PC-9 (cell line): ENCODE measurements around the gene EYS. TPM values are rescaled to one million over a fixed set of nuclear protein-coding genes. Genes with fewer than 3 reads are reported as not detected.

Experiments
- BruUV-seq: library from RNA; stranded (reverse); fragments of 400-500 nt; replicated peaks from 2 replicates; lab custom pipeline; 2021; lab: Mats Ljungman, UMichigan
- CTCF ChIA-PET: fragments of 300-600 bp; sonication (Branson Sonifier 250); formaldehyde crosslinking; loops from one replicate; lab custom pipeline; 2022; ENCODE audit warnings: antibody characterized with exemption; lab: Charles Lee
- POLR2A ChIA-PET: fragments of 300-600 bp; sonication (Branson Sonifier 250); formaldehyde crosslinking; loops from one replicate; lab custom pipeline; 2022; ENCODE audit warnings: antibody characterized with exemption; ENCODE audit not compliant: unreplicated experiment; lab: Charles Lee
- DNase-seq, 2 experiments: peaks; one replicate each; pipeline versions ENCODE4 v3.0.0 to v3.0.0-alpha.2; 2015 to 2022; ENCODE audit warnings: mixed read lengths in 1 of 2
- H2AFZ ChIP-seq: fragments of 200-600 bp; sonication (generic); 2 replicates; pipeline ENCODE4 v1.8.1; 2017; ENCODE audit warnings: antibody characterized with exemption
- H3F3A ChIP-seq: fragments of 200-600 bp; sonication (generic); 2 replicates; pipeline ENCODE4 v1.8.1; 2017; ENCODE audit warnings: antibody characterized with exemption, mild to moderate bottlenecking, low read depth; ENCODE audit not compliant: insufficient read depth
- H3K27ac ChIP-seq: fragments of 200-600 bp; sonication (generic); 2 replicates; pipeline ENCODE4 v1.6.1; 2016; ENCODE audit warnings: mixed run types
- H3K27me3 ChIP-seq: fragments of 200-600 bp; sonication (generic); 2 replicates; pipeline ENCODE4 v1.6.1; 2016; ENCODE audit warnings: low read depth, mixed run types; ENCODE audit not compliant: insufficient read depth
- H3K36me3 ChIP-seq: fragments of 200-600 bp; sonication (generic); 2 replicates; pipeline ENCODE4 v1.6.1; 2016; ENCODE audit warnings: low read depth, mixed run types
- H3K4me1 ChIP-seq: fragments of 200-600 bp; sonication (generic); replicated peaks from 2 replicates; pipeline ENCODE4 v1.6.1; 2016; ENCODE audit warnings: mixed run types; ENCODE audit not compliant: insufficient read depth
- H3K4me2 ChIP-seq: fragments of 200-600 bp; sonication (generic); 2 replicates; pipeline ENCODE4 v1.6.1; 2017; ENCODE audit warnings: mixed run types
- H3K4me3 ChIP-seq: fragments of 200-600 bp; sonication (generic); 2 replicates; pipeline ENCODE4 v1.6.1; 2016; ENCODE audit warnings: mixed run types
- H3K79me2 ChIP-seq: fragments of 200-600 bp; sonication (generic); 2 replicates; pipeline ENCODE4 v1.6.1; 2017; ENCODE audit warnings: low read depth, mixed run types
- H3K9me2 ChIP-seq: fragments of 200-600 bp; sonication (generic); 2 replicates; pipeline ENCODE4 v1.8.1; 2017; ENCODE audit warnings: mild to moderate bottlenecking; ENCODE audit not compliant: insufficient read depth
- H3K9me3 ChIP-seq: fragments of 200-600 bp; sonication (generic); 2 replicates; pipeline ENCODE4 v1.8.1; 2016; ENCODE audit warnings: low read depth; ENCODE audit not compliant: insufficient read depth
- H4K20me1 ChIP-seq: fragments of 200-600 bp; sonication (generic); 2 replicates; pipeline ENCODE4 v1.8.1; 2017; ENCODE audit not compliant: insufficient read depth
- EZH2 ChIP-seq: fragments of 200-600 bp; sonication (generic); IDR thresholded peaks from 2 replicates; pipeline ENCODE4 v1.8.0; 2017; ENCODE audit warnings: antibody characterized with exemption, low read depth
- intact Hi-C: fragments of 100-400 bp; cut with micrococcal nuclease; formaldehyde crosslinking; loops from one replicate; pipeline ENCODE4 v1.10.0; 2022; ENCODE audit not compliant: unreplicated experiment
- total RNA-seq: library from RNA; stranded (reverse); gene quantifications from 2 replicates; pipeline ENCODE4 v1.2.3, GENCODE V29; 2021
- TF ChIP-seq, protein P1 (sequence below): fragments of 200-600 bp; sonication (generic); conservative IDR thresholded peaks from 2 replicates; pipeline ENCODE4 v1.6.1; 2017; ENCODE audit warnings: mixed run types, antibody characterized with exemption, mild to moderate bottlenecking, moderate library complexity

Gene EYS
- total RNA-seq, 1 experiment from 2014 or later, result not detected

DNA sequence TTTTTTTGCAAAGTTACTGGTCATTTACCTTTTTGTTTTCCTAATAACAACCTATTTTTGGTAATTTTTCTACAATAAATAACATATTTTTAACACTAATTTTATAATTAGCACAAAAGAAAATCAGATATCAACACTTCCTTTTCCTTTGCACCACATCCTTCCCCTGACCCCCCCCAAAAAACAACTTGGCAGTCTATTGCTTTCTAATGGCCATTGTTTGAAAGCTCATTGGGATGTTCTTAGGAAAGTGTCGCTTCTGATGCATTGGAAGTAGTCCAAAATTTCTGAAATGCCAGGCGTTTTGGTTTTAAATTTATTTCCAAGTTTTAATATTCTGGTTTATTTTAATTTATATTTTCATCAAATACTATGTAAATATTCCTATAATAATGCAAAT is 407.8 kb downstream of the EYS start:
- BruUV-seq, result no TSS peak
- Histone ChIP-seq H3K27ac (no peak overlapping the region), H3K4me3 (no peak overlapping the region), H3F3A (no peaks in the 10 kb centered on the region), H3K9me2 (no peaks in the 10 kb centered on the region), H3K79me2 (no peaks in the 10 kb centered on the region), H3K9me3 (no peaks in the 10 kb centered on the region), H3K36me3 (no peaks in the 10 kb centered on the region), H3K4me2 (no peak overlapping the region), H2AFZ (no peak overlapping the region), H3K4me1 (no peaks in the 10 kb centered on the region), H4K20me1 (no peaks in the 10 kb centered on the region), H3K27me3 (no peaks in the 10 kb centered on the region)
- TF ChIP-seq EZH2, result no peak
- TF ChIP-seq, protein P1, sequence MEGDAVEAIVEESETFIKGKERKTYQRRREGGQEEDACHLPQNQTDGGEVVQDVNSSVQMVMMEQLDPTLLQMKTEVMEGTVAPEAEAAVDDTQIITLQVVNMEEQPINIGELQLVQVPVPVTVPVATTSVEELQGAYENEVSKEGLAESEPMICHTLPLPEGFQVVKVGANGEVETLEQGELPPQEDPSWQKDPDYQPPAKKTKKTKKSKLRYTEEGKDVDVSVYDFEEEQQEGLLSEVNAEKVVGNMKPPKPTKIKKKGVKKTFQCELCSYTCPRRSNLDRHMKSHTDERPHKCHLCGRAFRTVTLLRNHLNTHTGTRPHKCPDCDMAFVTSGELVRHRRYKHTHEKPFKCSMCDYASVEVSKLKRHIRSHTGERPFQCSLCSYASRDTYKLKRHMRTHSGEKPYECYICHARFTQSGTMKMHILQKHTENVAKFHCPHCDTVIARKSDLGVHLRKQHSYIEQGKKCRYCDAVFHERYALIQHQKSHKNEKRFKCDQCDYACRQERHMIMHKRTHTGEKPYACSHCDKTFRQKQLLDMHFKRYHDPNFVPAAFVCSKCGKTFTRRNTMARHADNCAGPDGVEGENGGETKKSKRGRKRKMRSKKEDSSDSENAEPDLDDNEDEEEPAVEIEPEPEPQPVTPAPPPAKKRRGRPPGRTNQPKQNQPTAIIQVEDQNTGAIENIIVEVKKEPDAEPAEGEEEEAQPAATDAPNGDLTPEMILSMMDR, result no peak
- no peak for DNase-seq
- POLR2A ChIA-PET, result no interaction called here
- CTCF ChIA-PET, result no interaction called here
- intact Hi-C loops, result no loop called here

DNA sequence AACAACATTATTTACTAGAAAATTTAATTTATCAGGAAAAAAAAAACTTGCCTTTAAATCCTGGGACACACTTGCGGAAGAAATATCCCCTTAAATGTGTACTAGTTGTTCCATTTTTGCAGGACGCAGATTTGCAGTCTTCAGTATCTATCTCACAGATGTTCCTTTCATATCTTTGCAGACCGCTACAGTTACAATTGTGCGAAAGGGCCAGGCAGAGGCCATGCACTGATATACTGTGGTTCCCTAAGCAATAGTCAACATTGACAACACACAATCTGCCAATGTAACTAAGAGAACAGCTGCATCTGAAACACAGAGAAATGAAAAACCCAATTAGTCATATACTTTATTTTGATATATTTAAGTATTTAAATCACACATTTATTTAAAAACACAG is 411.2 kb downstream of the EYS start:
- BruUV-seq, result no TSS peak
- intact Hi-C loops, result no loop called here

DNA sequence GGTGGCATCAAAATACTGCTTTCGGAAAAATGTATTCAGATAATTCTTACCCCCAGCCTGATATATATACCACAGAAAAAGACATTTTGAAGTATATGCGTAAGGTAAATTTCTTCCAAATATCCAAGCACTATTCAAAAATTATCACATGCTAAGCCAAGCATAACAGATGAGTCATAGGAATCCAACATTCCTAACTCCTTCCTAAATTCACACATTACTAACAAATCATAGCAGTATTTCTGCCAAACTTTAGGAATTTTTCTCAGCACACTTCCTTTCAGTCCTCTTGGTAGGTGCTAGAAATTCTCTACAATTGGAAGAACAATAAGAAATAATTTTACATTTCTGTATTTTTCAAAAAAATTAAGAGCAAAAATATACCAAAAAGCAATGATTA is 417.5 kb downstream of the EYS start:
- POLR2A ChIA-PET, result no interaction called here

More for the DNA sequence above, 411.2 kb downstream of the EYS start:
- Histone ChIP-seq H3K27me3 (no peaks in the 10 kb centered on the region), H3K27ac (no peak overlapping the region), H4K20me1 (no peaks in the 10 kb centered on the region), H3K79me2 (no peaks in the 10 kb centered on the region), H3K9me3 (no peaks in the 10 kb centered on the region), H3F3A (no peaks in the 10 kb centered on the region), H3K4me3 (no peak overlapping the region), H3K4me1 (no peaks in the 10 kb centered on the region), H3K36me3 (no peaks in the 10 kb centered on the region), H3K4me2 (no peak overlapping the region), H2AFZ (no peak overlapping the region), H3K9me2 (no peaks in the 10 kb centered on the region)
- no peak for DNase-seq
- TF ChIP-seq, protein P1, result no peak
- TF ChIP-seq EZH2, result no peak
- ChIA-PET POLR2A (no interaction called here), CTCF (no interaction called here)

More for the DNA sequence above, 417.5 kb downstream of the EYS start:
- no peak for DNase-seq
- Histone ChIP-seq H4K20me1 (no peaks in the 10 kb centered on the region), H3K9me2 (no peaks in the 10 kb centered on the region), H3K27me3 (no peaks in the 10 kb centered on the region), H3K4me1 (no peaks in the 10 kb centered on the region), H3K4me2 (no peak overlapping the region), H3K79me2 (no peaks in the 10 kb centered on the region), H3K9me3 (no peaks in the 10 kb centered on the region), H3K36me3 (no peaks in the 10 kb centered on the region), H2AFZ (no peak overlapping the region), H3K27ac (no peak overlapping the region), H3F3A (no peaks in the 10 kb centered on the region), H3K4me3 (no peak overlapping the region)
- intact Hi-C loops, result no loop called here
- BruUV-seq, result no TSS peak
- TF ChIP-seq, protein P1, result no peak
- TF ChIP-seq EZH2, result no peak
- CTCF ChIA-PET, result no interaction called here
